Esophagus muscularis mucosa (tissue), 4 donors: ENCODE results near the gene RHCG. TPM values are rescaled to one million over a fixed set of nuclear protein-coding genes. Genes with fewer than 3 reads are reported as not detected.

ENCODE experiments used
- DNase-seq: peaks from one replicate; pipeline ENCODE4 v3.0.0-alpha.2; 2017; ENCODE audit errors: extremely low spot score
- H3K27ac ChIP-seq, 4 donors: fragments of 200-600 bp; sonication (generic); replicated peaks in 1 of 4; 1 replicate in 3 of 4; 2 replicates in 1 of 4; pipeline ENCODE4 v1.5.1; 2016 to 2019; ENCODE audit warnings: mild to moderate bottlenecking in 1 of 4
- H3K27me3 ChIP-seq, 4 donors: fragments of 200-600 bp; sonication (generic); one replicate each; pipeline versions ENCODE4 v1.5.1 to v1.6.0; 2016 to 2019
- H3K36me3 ChIP-seq, 4 donors: fragments of 200-600 bp; sonication (generic); one replicate each; pipeline ENCODE4 v1.5.1; 2016 to 2019
- H3K4me1 ChIP-seq, 4 donors: fragments of 200-600 bp; sonication (generic); one replicate each; pipeline ENCODE4 v1.5.1; 2016 to 2019
- H3K4me3 ChIP-seq, 4 donors: fragments of 200-600 bp; sonication (generic); 1 replicate in 2 of 4; 2 replicates in 2 of 4; pipeline ENCODE4 v1.5.1; 2016 to 2019; ENCODE audit warnings: mild to moderate bottlenecking in 4 of 4, moderate library complexity in 1 of 4
- H3K9me3 ChIP-seq, 4 donors: fragments of 200-600 bp; sonication (generic); 1 replicate in 3 of 4; 2 replicates in 1 of 4; pipeline ENCODE4 v1.5.1; 2016 to 2019
- CTCF ChIP-seq, 3 experiments: fragments of 200-600 bp in 2 of 3; fragments of 450-650 bp in 1 of 3; sonication (generic) in 2 of 3; IDR thresholded peaks; one replicate each; pipeline ENCODE4 v1.5.1; 2017 to 2019; ENCODE audit warnings: antibody characterized with exemption in 3 of 3, mild to moderate bottlenecking in 2 of 3, moderate library complexity in 1 of 3
- EP300 ChIP-seq: sonication (generic); formaldehyde crosslinking; IDR thresholded peaks from one replicate; pipeline ENCODE4 v1.6.1; 2017; ENCODE audit warnings: antibody characterized with exemption
- POLR2A ChIP-seq: fragments of 450-650 bp; IDR thresholded peaks from one replicate; pipeline ENCODE4 v1.6.1; 2017; ENCODE audit warnings: antibody characterized with exemption, moderate library complexity, mild to moderate bottlenecking, low read depth
- POLR2AphosphoS5 ChIP-seq, 2 donors: sonication (generic); formaldehyde crosslinking; IDR thresholded peaks; one replicate each; pipeline ENCODE4 v1.6.1; 2017; ENCODE audit warnings: antibody characterized with exemption in 2 of 2
- WGBS: methylation state at CpG from one replicate; pipeline ENCODE4 v1.1.5; 2018; 5-methylcytosine and 5-hydroxymethylcytosine counted together
- intact Hi-C: fragments of 100-400 bp; cut with DNase I; formaldehyde crosslinking; loops from one replicate; pipeline ENCODE4 v1.15.1; 2023
- total RNA-seq, 4 donors: library from RNA; depleted of rRNA; stranded (reverse); fragments of >200 nt; gene quantifications; one replicate each; pipeline versions ENCODE4 v1.1.0 to v1.2.1, GENCODE V29; 2016

RHCG gene
- total RNA-seq, 4 donors from 2014 or later: 1.2 TPM; not detected in 3

- H3K27ac ChIP-seq: no peak overlapping the region
- TF ChIP-seq POLR2A: no peak
- no peak for TF ChIP-seq CTCF (IDR thresholded peaks at IDR 0.05)
- no peak for TF ChIP-seq EP300
- no peak for TF ChIP-seq POLR2AphosphoS5 (IDR thresholded peaks at IDR 0.05)
- WGBS: 81% methylated on average over 10 of the region's 10 CpGs
- H3K27me3 ChIP-seq: peaks cover 0 to 57% (median 12%) of the 10 kb centered on the region in 4 donors
- no peaks in the 10 kb centered on the region for H3K9me3 ChIP-seq
- H3K4me3 ChIP-seq: no peak overlapping the region
- no peaks in the 10 kb centered on the region for H3K36me3 ChIP-seq
- intact Hi-C loops: no loop called here
- no peak for DNase-seq
- peaks cover 3 to 13% (median 8%) of the 10 kb centered on the region in 4 donors for H3K4me1 ChIP-seq
These were observed 4.3 kb upstream of the RHCG start for GRCh38 chr15:89500397-89501270.

GRCh38 chr15:89499156-89499555 is 2.8 kb upstream of the RHCG start:
- no peak overlapping the region for H3K4me3 ChIP-seq
- no peak overlapping the region for H3K27ac ChIP-seq
- no peaks in the 10 kb centered on the region for H3K36me3 ChIP-seq
- intact Hi-C loops: no loop called here
- H3K4me1 ChIP-seq: peaks cover 3 to 13% (median 8%) of the 10 kb centered on the region in 4 donors
- no peak for DNase-seq
- H3K9me3 ChIP-seq: no peaks in the 10 kb centered on the region
- peaks cover 0 to 72% (median 18%) of the 10 kb centered on the region in 4 donors for H3K27me3 ChIP-seq
- TF ChIP-seq CTCF (IDR thresholded peaks at IDR 0.05) (no peak), EP300 (no peak), POLR2AphosphoS5 (IDR thresholded peaks at IDR 0.05) (no peak), POLR2A (no peak)
- 79% methylated on average over 6 of the region's 8 CpGs for WGBS

GRCh38 chr15:89498574-89498906 is 2.2 kb upstream of the RHCG start:
- Histone ChIP-seq H3K27me3 (peaks cover 0 to 78% (median 18%) of the 10 kb centered on the region in 4 donors), H3K27ac (no peak overlapping the region), H3K4me1 (peaks cover 3 to 13% (median 8%) of the 10 kb centered on the region in 4 donors), H3K36me3 (no peaks in the 10 kb centered on the region), H3K4me3 (no peak overlapping the region), H3K9me3 (no peaks in the 10 kb centered on the region)
- 75% methylated on average over 2 of the region's 2 CpGs for WGBS
- intact Hi-C loops: no loop called here
- no peak for DNase-seq
- TF ChIP-seq CTCF (IDR thresholded peaks at IDR 0.05) (no peak), POLR2AphosphoS5 (IDR thresholded peaks at IDR 0.05) (no peak), EP300 (no peak), POLR2A (no peak)

- H3K27me3 ChIP-seq: peaks cover 0 to 83% (median 21%) of the 10 kb centered on the region in 4 donors
- H3K4me3 ChIP-seq: no peak overlapping the region
- H3K4me1 ChIP-seq: peaks cover 3 to 13% (median 8%) of the 10 kb centered on the region in 4 donors
- no peak for DNase-seq
- H3K27ac ChIP-seq: no peak overlapping the region
- TF ChIP-seq POLR2AphosphoS5 (IDR thresholded peaks at IDR 0.05) (no peak), EP300 (no peak), CTCF (IDR thresholded peaks at IDR 0.05) (no peak), POLR2A (no peak)
- intact Hi-C loops: no loop called here
- H3K9me3 ChIP-seq: no peaks in the 10 kb centered on the region
- H3K36me3 ChIP-seq: no peaks in the 10 kb centered on the region
- 49% methylated on average over 1 of the region's 1 CpG for WGBS
These were observed 848 bp upstream of the RHCG start for GRCh38 chr15:89497231-89497630.
